H1 (cell line): ENCODE results near the gene SKAP2. TPM values are rescaled to one million over a fixed set of nuclear protein-coding genes. Genes with fewer than 3 reads are reported as not detected.

Source experiments
- CTCF ChIA-PET: fragments of 300-600 bp; sonication (Branson Sonifier 250); formaldehyde crosslinking; loops from one replicate; lab custom pipeline; 2021; ENCODE audit not compliant: partially characterized antibody; lab: Charles Lee
- POLR2A ChIA-PET: fragments of 300-600 bp; sonication (Branson Sonifier 250); formaldehyde crosslinking; loops from one replicate; lab custom pipeline; 2021; ENCODE audit warnings: inconsistent platforms; ENCODE audit not compliant: partially characterized antibody; lab: Charles Lee
- DNase-seq, 2 experiments: peaks; one replicate each; pipeline versions ENCODE4 v3.0.0 to v3.0.0-alpha.2; 2010 to 2022; ENCODE audit warnings: low spot score in 2 of 2, low read depth in 1 of 2, mixed read lengths in 1 of 2
- FAIRE-seq: peaks from 2 replicates; lab custom pipeline; 2011; peaks lifted over from hg19 to GRCh38; lab: Jason Lieb, UNC
- H2AFZ ChIP-seq: 2 replicates; pipeline ENCODE4 v1.8.1; 2012; ENCODE audit warnings: low read length, inconsistent platforms
- H2AK5ac ChIP-seq: 2 replicates; pipeline ENCODE4 v1.6.1; 2013; ENCODE audit warnings: low read depth, low read length
- H2BK120ac ChIP-seq: replicated peaks from 2 replicates; pipeline ENCODE3; 2013; ENCODE audit warnings: low read depth, low read length, inconsistent platforms
- H2BK12ac ChIP-seq: 2 replicates; pipeline ENCODE4 v1.6.1; 2013; ENCODE audit warnings: low read depth, low read length
- H2BK15ac ChIP-seq: 2 replicates; pipeline ENCODE4 v1.6.1; 2013; ENCODE audit warnings: low read length
- H2BK20ac ChIP-seq: 2 replicates; pipeline ENCODE4 v1.6.1; 2013; ENCODE audit warnings: low read length
- H2BK5ac ChIP-seq: 2 replicates; pipeline ENCODE4 v1.6.1; 2013; ENCODE audit warnings: low read depth, low read length
- H3K14ac ChIP-seq: 2 replicates; pipeline ENCODE4 v1.6.1; 2013; ENCODE audit warnings: inconsistent platforms; ENCODE audit not compliant: insufficient read length
- H3K18ac ChIP-seq: 2 replicates; pipeline ENCODE4 v1.6.1; 2013; ENCODE audit warnings: low read length; ENCODE audit errors: extremely low read depth
- H3K23ac ChIP-seq: 2 replicates; pipeline ENCODE4 v1.6.1; 2013; ENCODE audit warnings: inconsistent platforms; ENCODE audit not compliant: insufficient read length
- H3K23me2 ChIP-seq: 2 replicates; pipeline ENCODE4 v1.6.1; 2013; ENCODE audit warnings: low read depth, low read length
- H3K27ac ChIP-seq: 2 replicates; pipeline ENCODE4 v1.6.1; 2011; ENCODE audit warnings: low read depth, low read length, inconsistent platforms
- H3K27me3 ChIP-seq, 4 experiments: replicated peaks in 1 of 4; 1 replicate in 1 of 4; 2 replicates in 3 of 4; pipeline versions ENCODE4 v1.6.1 to v1.8.1; 2011 to 2013; ENCODE audit warnings: low read length in 3 of 4, mild to moderate bottlenecking in 3 of 4, inconsistent platforms in 2 of 4, mixed read lengths in 2 of 4, moderate library complexity in 1 of 4; ENCODE audit not compliant: control insufficient read depth in 3 of 4, insufficient read depth in 3 of 4; ENCODE audit errors: extremely low read depth in 1 of 4
- H3K36me3 ChIP-seq, 4 experiments: 2 replicates each; pipeline versions ENCODE4 v1.6.1 to v1.8.1; 2011 to 2013; ENCODE audit warnings: mild to moderate bottlenecking in 4 of 4, low read length in 3 of 4, moderate library complexity in 2 of 4, control low read depth in 1 of 4, inconsistent platforms in 1 of 4; ENCODE audit not compliant: insufficient read depth in 4 of 4, control insufficient read depth in 2 of 4
- H3K4ac ChIP-seq: replicated peaks from 2 replicates; pipeline ENCODE3; 2013; ENCODE audit warnings: low read length, low read depth, mixed read lengths, inconsistent platforms; ENCODE audit not compliant: insufficient read length
- H3K4me1 ChIP-seq, 4 experiments: replicated peaks in 1 of 4; 1 replicate in 1 of 4; 2 replicates in 3 of 4; pipeline versions ENCODE4 v1.6.1 to v1.8.1; 2011 to 2013; ENCODE audit warnings: low read length in 3 of 4, inconsistent platforms in 2 of 4, mixed read lengths in 1 of 4; ENCODE audit not compliant: insufficient read depth in 4 of 4, control insufficient read depth in 3 of 4
- H3K4me2 ChIP-seq, 2 experiments: 2 replicates each; pipeline versions ENCODE4 v1.6.1 to v1.8.1; 2011 to 2013; ENCODE audit warnings: low read depth in 2 of 2, low read length in 2 of 2, control low read depth in 1 of 2, inconsistent platforms in 1 of 2, mild to moderate bottlenecking in 1 of 2; ENCODE audit not compliant: insufficient read depth in 1 of 2
- H3K4me3 ChIP-seq, 4 experiments: fragments of 200-600, 300-600 bp in 1 of 4; sonication (generic), shearing (Covaris generic), sonication (Bioruptor Twin) in 1 of 4; 2 replicates each; pipeline versions ENCODE4 v1.5.1 to v1.8.1; 2011 to 2016; ENCODE audit warnings: low read length in 4 of 4, low read depth in 3 of 4, control low read depth in 2 of 4, inconsistent platforms in 2 of 4, mild to moderate bottlenecking in 2 of 4, mixed read lengths in 1 of 4, moderate library complexity in 1 of 4; ENCODE audit not compliant: insufficient read depth in 2 of 4; ENCODE audit errors: extremely low read depth in 1 of 4
- H3K56ac ChIP-seq: replicated peaks from 2 replicates; pipeline ENCODE3; 2013; ENCODE audit warnings: low read depth, mild to moderate bottlenecking, mixed read lengths, low read length, inconsistent platforms; ENCODE audit not compliant: insufficient read length
- H3K79me1 ChIP-seq: 2 replicates; pipeline ENCODE4 v1.6.1; 2013; ENCODE audit warnings: low read depth, low read length, control low read depth
- H3K79me2 ChIP-seq, 2 experiments: 2 replicates each; pipeline versions ENCODE4 v1.6.1 to v1.8.1; 2012 to 2013; ENCODE audit warnings: low read length in 2 of 2, mild to moderate bottlenecking in 2 of 2, inconsistent platforms in 1 of 2; ENCODE audit not compliant: insufficient read depth in 2 of 2, control insufficient read depth in 1 of 2
- H3K9ac ChIP-seq, 4 experiments: replicated peaks in 1 of 4; 1 replicate in 1 of 4; 2 replicates in 3 of 4; pipeline versions ENCODE4 v1.6.1 to v1.8.1; 2011 to 2013; ENCODE audit warnings: low read depth in 3 of 4, low read length in 3 of 4, control low read depth in 2 of 4, mild to moderate bottlenecking in 2 of 4, moderate library complexity in 2 of 4, inconsistent platforms in 1 of 4; ENCODE audit errors: extremely low read depth in 1 of 4
- H3K9me3 ChIP-seq, 2 experiments: 2 replicates each; pipeline versions ENCODE4 v1.6.1 to v1.8.1; 2012 to 2013; ENCODE audit warnings: mild to moderate bottlenecking in 2 of 2, moderate library complexity in 2 of 2, control low read depth in 1 of 2, inconsistent platforms in 1 of 2, low read depth in 1 of 2, low read length in 1 of 2, mixed read lengths in 1 of 2; ENCODE audit not compliant: insufficient read depth in 2 of 2
- H4K20me1 ChIP-seq, 2 experiments: replicated peaks in 1 of 2; 2 replicates each; pipeline versions ENCODE3 to v1.8.1; 2011 to 2013; ENCODE audit warnings: inconsistent platforms in 2 of 2, low read length in 2 of 2, mild to moderate bottlenecking in 1 of 2; ENCODE audit not compliant: insufficient read depth in 2 of 2, control insufficient read depth in 1 of 2
- H4K5ac ChIP-seq: 2 replicates; pipeline ENCODE4 v1.6.1; 2013; ENCODE audit warnings: low read length, low read depth, mixed read lengths, inconsistent platforms; ENCODE audit not compliant: insufficient read length
- H4K8ac ChIP-seq: 2 replicates; pipeline ENCODE4 v1.8.0; 2013; ENCODE audit warnings: mild to moderate bottlenecking, moderate library complexity, low read length, inconsistent platforms; ENCODE audit not compliant: insufficient read depth; ENCODE audit errors: extremely low read depth
- H4K91ac ChIP-seq: replicated peaks from 2 replicates; pipeline ENCODE3; 2013; ENCODE audit warnings: low read length, mixed read lengths, inconsistent platforms; ENCODE audit not compliant: insufficient read length
- ASH2L ChIP-seq: fragments of 200-600, 300-600 bp; sonication (generic); IDR thresholded peaks from one replicate; pipeline ENCODE4 v1.7.1; 2017; ENCODE audit warnings: low read length
- BACH1 ChIP-seq: IDR thresholded peaks from 2 replicates; pipeline ENCODE4 v1.6.1; 2012; ENCODE audit warnings: low read length, improper control_type of control experiment
- CHD1 ChIP-seq: IDR thresholded peaks from 2 replicates; pipeline ENCODE4 v1.6.1; 2012; ENCODE audit warnings: low read depth, low read length, improper control_type of control experiment
- EZH2 ChIP-seq: fragments of 200-600 bp; sonication (generic); IDR thresholded peaks from 2 replicates; pipeline ENCODE4 v1.7.1; 2012; ENCODE audit warnings: low read depth, mild to moderate bottlenecking, moderate library complexity, low read length, inconsistent platforms; ENCODE audit not compliant: severe bottlenecking
- RAD21 ChIP-seq, 2 experiments: IDR thresholded peaks in 1 of 2; conservative IDR thresholded peaks in 1 of 2; 2 replicates each; pipeline ENCODE4 v1.6.1; 2011; ENCODE audit warnings: low read depth in 2 of 2, low read length in 2 of 2, improper control_type of control experiment in 1 of 2, inconsistent platforms in 1 of 2, mild to moderate bottlenecking in 1 of 2, moderate library complexity in 1 of 2
- RNF2 ChIP-seq: fragments of 200-900, 300-1000 bp; sonication (generic); IDR thresholded peaks from 2 replicates; pipeline ENCODE4 v1.7.1; 2016; ENCODE audit warnings: borderline replicate concordance, low read depth, mild to moderate bottlenecking, antibody characterized with exemption, low read length; ENCODE audit not compliant: poor library complexity, severe bottlenecking; ENCODE audit errors: missing control alignments
- SUZ12 ChIP-seq: fragments of 200-600 bp; sonication (generic); IDR thresholded peaks from 2 replicates; pipeline ENCODE4 v1.6.1; 2012; ENCODE audit warnings: mild to moderate bottlenecking, inconsistent platforms, low read length, moderate library complexity, mixed read lengths
- TAF1 ChIP-seq: IDR thresholded peaks from 2 replicates; pipeline ENCODE4 v1.6.1; 2011; ENCODE audit warnings: mild to moderate bottlenecking, low read depth, low read length
- YY1 ChIP-seq: IDR thresholded peaks from 2 replicates; pipeline ENCODE4 v1.6.1; 2011; ENCODE audit warnings: low read depth, mild to moderate bottlenecking, low read length
- WGBS, 2 experiments: shearing (Covaris generic) in 1 of 2; methylation state at CpG; one replicate each; pipeline versions ENCODE4 v1.1.6 to v1.1.7; 2013 to 2015; ENCODE audit warnings: low lambda C conversion rate in 2 of 2, mixed read lengths in 2 of 2, inconsistent platforms in 1 of 2, low coverage in 1 of 2, missing lambda C conversion rate in 1 of 2; ENCODE audit not compliant: insufficient replicate concordance in 2 of 2, insufficient coverage in 1 of 2, insufficient read length in 1 of 2; ENCODE audit errors: extremely low coverage in 1 of 2, missing lambda C conversion rate in 1 of 2; 5-methylcytosine and 5-hydroxymethylcytosine counted together
- polyA plus RNA-seq, 7 experiments: library from polyadenylated mRNA; depleted of rRNA in 3 of 7; stranded (reverse) in 5 of 7; unstranded in 2 of 7; fragments of >200 nt in 5 of 7; fragments of 200-250 nt in 2 of 7; gene quantifications; 1 replicate in 5 of 7; 2 replicates in 1 of 7; 4 replicates in 1 of 7; pipeline versions ENCODE4 v1.2.1 to v1.2.3, GENCODE V29; 2011 to 2013; ENCODE audit warnings: missing spikeins in 2 of 7, mixed read lengths in 2 of 7
- total RNA-seq: library from RNA; stranded (reverse); fragmentation: NEBNext Ultra II Directional; extraction: Animal tissue kit (Norgen Biotek cat#: 25700); gene quantifications from 2 replicates; pipeline ENCODE4 v1.2.1, GENCODE V29; 2021

SKAP2 gene
- total and polyA plus RNA-seq, 2 of the 8 experiments (the other 6 are each of a cell fraction or from before 2014, with no cell fraction given): 0.53 to 5.1 TPM

DNA sequence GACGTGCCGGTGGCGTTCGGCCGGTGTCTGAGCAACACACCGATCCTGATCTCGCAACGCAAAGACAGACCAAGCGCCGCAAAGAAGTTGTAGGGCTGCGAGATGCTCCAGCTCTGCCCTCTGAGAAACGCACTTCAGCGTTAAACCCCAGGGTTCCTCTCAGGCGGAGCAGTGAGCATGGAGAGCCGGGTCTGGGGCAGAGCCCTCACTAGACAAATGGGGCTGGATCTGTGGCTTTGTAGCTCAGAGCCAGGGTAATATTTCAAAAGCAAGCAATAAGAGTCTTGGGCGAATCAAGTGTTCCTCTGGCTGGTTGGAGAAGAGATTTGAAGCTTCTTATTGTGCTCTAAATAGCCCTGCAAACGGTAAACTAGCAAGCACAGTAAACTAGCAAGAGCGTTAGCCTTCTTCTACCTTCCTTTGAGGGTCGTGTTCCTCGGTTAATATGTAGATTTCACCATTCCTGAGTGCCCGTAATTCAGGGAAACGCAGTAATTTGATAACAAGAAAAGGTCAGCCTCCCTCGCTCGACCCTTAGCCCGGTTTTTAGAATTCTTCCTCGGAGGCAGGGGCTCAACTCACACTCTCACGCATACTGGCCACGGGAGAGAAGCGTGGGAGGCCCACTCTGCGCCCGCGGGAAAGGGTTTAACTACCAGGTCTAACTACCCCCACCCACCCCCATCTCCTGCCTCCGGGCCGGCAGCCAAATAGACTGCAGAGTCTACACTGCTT, 6.7 kb downstream of the SKAP2 start:
- no peak overlapping the region for H3K18ac ChIP-seq
- WGBS, 2 experiments: 5% methylated on average over 34 of the region's 34 CpGs; no CpG with 5 or more reads in 1 of the 2 experiments
- H3K23me2 ChIP-seq: peaks cover 6% of the 10 kb centered on the region
- no peak overlapping the region for H2AK5ac ChIP-seq
- peak overlapping the region; percentile 12; the same call in 1 of the 2 replicates for H2BK15ac ChIP-seq
- CTCF ChIA-PET: interaction anchor here (0.7 to 6.3 kb wide), 6 partner anchors 53 to 304 kb away, joined by 3 to 36 read pairs (median 4); partner anchors contain the start of genes HOXA1 and HOXA5
- no peak overlapping the region for H3K56ac ChIP-seq
- POLR2A ChIA-PET: interaction anchor here (0.6 to 1.5 kb wide), 3 partner anchors 121 to 167 kb away, joined by 3 read pairs; no protein-coding TSS in a partner anchor
- no peak overlapping the region for H4K8ac ChIP-seq
- H4K91ac ChIP-seq: no peak overlapping the region
- H3K79me1 ChIP-seq: no peaks in the 10 kb centered on the region
- peaks cover 11 to 45% (median 24%) of the 10 kb centered on the region in 4 experiments for H3K27me3 ChIP-seq
- no peak overlapping the region for H3K23ac ChIP-seq
- TF ChIP-seq TAF1: no peak
- peak; percentile 53 for TF ChIP-seq SUZ12
- TF ChIP-seq BACH1: no peak
- peak; percentile 77 for TF ChIP-seq RNF2
- peak; percentile 66 for TF ChIP-seq EZH2
- no peak for TF ChIP-seq CHD1
- TF ChIP-seq ASH2L: no peak
- peak in 1 of 2 experiments; percentile 16; a peak in 1 of 4 replicates for TF ChIP-seq RAD21 (IDR thresholded peaks at IDR 0.05 in 1 of 2, conservative IDR thresholded peaks at IDR 0.05 in 1 of 2; ENCODE audit: low read depth in 2 of 2, low read length in 2 of 2)
- TF ChIP-seq YY1: no peak
- H4K20me1 ChIP-seq: peaks cover 0 to 2% of the 10 kb centered on the region in 2 experiments
- H3K4me1 ChIP-seq: peaks cover 2 to 15% (median 7%) of the 10 kb centered on the region in 4 experiments; a peak in 5 of 7 replicates
- peak overlapping the region; percentile 9 to 49 (median 30); a peak in 6 of 8 replicates for H3K4me3 ChIP-seq
- no peak overlapping the region for H4K5ac ChIP-seq
- no peak overlapping the region for H2BK5ac ChIP-seq
- H3K9ac ChIP-seq: no peak overlapping the region
- H2BK120ac ChIP-seq: no peak overlapping the region
- DNase-seq (peak in 1 of 2 experiments; percentile 61), FAIRE-seq (no peak)
- no peak overlapping the region for H3K4ac ChIP-seq
- H3K27ac ChIP-seq: no peak overlapping the region
- H3K79me2 ChIP-seq: no peaks in the 10 kb centered on the region
- no peak overlapping the region for H2BK20ac ChIP-seq
- no peak overlapping the region for H3K14ac ChIP-seq
- peak overlapping the region; percentile 67 to 95 for H3K4me2 ChIP-seq
- no peaks in the 10 kb centered on the region for H3K36me3 ChIP-seq
- peak overlapping the region; percentile 44 for H2AFZ ChIP-seq
- no peak overlapping the region for H2BK12ac ChIP-seq
- H3K9me3 ChIP-seq: no peaks in the 10 kb centered on the region
